SK-N-SH (cell line): ENCODE results near the gene OPRM1. TPM values are rescaled to one million over a fixed set of nuclear protein-coding genes. Genes with fewer than 3 reads are reported as not detected.

Source experiments
- CTCF ChIA-PET: fragments of 300-600, 350-600 bp; formaldehyde crosslinking; extraction: SDS; loops from one replicate; lab custom pipeline; 2021; lab: Yijun Ruan, JAX
- POLR2A ChIA-PET: fragments of 350-600 bp; sonication (Branson Sonifier 250); formaldehyde crosslinking; extraction: SDS; loops from one replicate; lab custom pipeline; 2020; ENCODE audit warnings: antibody characterized with exemption, inconsistent platforms; lab: Yijun Ruan, JAX
- DNase-seq: peaks from one replicate; pipeline ENCODE4 v3.0.0; 2012
- H2AFZ ChIP-seq: fragments of 200-600 bp; sonication (generic); 2 replicates; pipeline ENCODE4 v1.8.1; 2016; ENCODE audit warnings: antibody characterized with exemption, mild to moderate bottlenecking, low read depth
- H3F3A ChIP-seq: fragments of 200-600 bp; sonication (generic); replicated peaks from 2 replicates; pipeline ENCODE3; 2016; ENCODE audit warnings: antibody characterized with exemption, mild to moderate bottlenecking; ENCODE audit not compliant: insufficient read depth
- H3K27ac ChIP-seq, 2 experiments: fragments of 200-500 bp in 1 of 2; fragments of 200-600 bp in 1 of 2; sonication (Bioruptor generic) in 1 of 2; sonication (generic), shearing (Covaris generic) in 1 of 2; 2 replicates each; pipeline versions ENCODE4 v1.5.1 to v1.6.1; 2014 to 2016; ENCODE audit warnings: low read depth in 2 of 2, inconsistent platforms in 1 of 2, low read length in 1 of 2, mild to moderate bottlenecking in 1 of 2, mixed read lengths in 1 of 2
- H3K27me3 ChIP-seq: fragments of 200-600 bp; sonication (generic), shearing (Covaris generic); 2 replicates; pipeline ENCODE4 v1.6.1; 2016; ENCODE audit warnings: mixed run types; ENCODE audit not compliant: insufficient read depth
- H3K36me3 ChIP-seq, 2 experiments: fragments of 200-500 bp in 1 of 2; fragments of 200-600 bp in 1 of 2; sonication (Bioruptor generic) in 1 of 2; sonication (generic) in 1 of 2; replicated peaks in 1 of 2; 2 replicates each; pipeline versions ENCODE3 to v1.5.1; 2014 to 2016; ENCODE audit warnings: low read length in 1 of 2, mild to moderate bottlenecking in 1 of 2; ENCODE audit not compliant: insufficient read depth in 2 of 2, control insufficient read depth in 1 of 2
- H3K4me1 ChIP-seq, 2 experiments: fragments of 200-500 bp in 1 of 2; fragments of 200-600 bp in 1 of 2; sonication (Bioruptor generic) in 1 of 2; sonication (generic), shearing (Covaris generic) in 1 of 2; 2 replicates each; pipeline versions ENCODE4 v1.5.1 to v1.6.1; 2014 to 2016; ENCODE audit warnings: low read depth in 1 of 2, low read length in 1 of 2, mixed run types in 1 of 2; ENCODE audit not compliant: insufficient read depth in 2 of 2, control insufficient read depth in 1 of 2
- H3K4me2 ChIP-seq: fragments of 200-600 bp; sonication (generic), shearing (Covaris generic); 2 replicates; pipeline ENCODE4 v1.6.1; 2017; ENCODE audit warnings: mixed run types
- H3K4me3 ChIP-seq, 2 experiments: fragments of 200-500 bp in 1 of 2; fragments of 200-600 bp in 1 of 2; sonication (Bioruptor generic) in 1 of 2; sonication (generic), shearing (Covaris generic) in 1 of 2; 2 replicates each; pipeline versions ENCODE4 v1.5.1 to v1.8.1; 2014 to 2016; ENCODE audit warnings: low read depth in 2 of 2, inconsistent platforms in 1 of 2, low read length in 1 of 2, mild to moderate bottlenecking in 1 of 2, mixed read lengths in 1 of 2, moderate library complexity in 1 of 2
- H3K79me2 ChIP-seq: fragments of 200-600 bp; sonication (generic); 2 replicates; pipeline ENCODE4 v1.8.1; 2017; ENCODE audit warnings: mild to moderate bottlenecking; ENCODE audit not compliant: insufficient read depth
- H3K9ac ChIP-seq: fragments of 200-600 bp; sonication (generic); 2 replicates; pipeline ENCODE4 v1.6.1; 2017; ENCODE audit warnings: mixed run types
- H3K9me2 ChIP-seq: fragments of 200-600 bp; sonication (generic); 2 replicates; pipeline ENCODE4 v1.6.1; 2017; ENCODE audit warnings: mixed run types
- H3K9me3 ChIP-seq: fragments of 200-600 bp; sonication (generic); 2 replicates; pipeline ENCODE4 v1.6.1; 2017; ENCODE audit warnings: mixed run types, mild to moderate bottlenecking, moderate library complexity
- H4K20me1 ChIP-seq: fragments of 200-600 bp; sonication (generic); 2 replicates; pipeline ENCODE4 v1.6.1; 2017; ENCODE audit warnings: mild to moderate bottlenecking, mixed run types; ENCODE audit not compliant: insufficient read depth
- CHD2 ChIP-seq: fragments of 150-350 bp; IDR thresholded peaks from 2 replicates; pipeline ENCODE4 v1.6.1; 2018; ENCODE audit warnings: low read length; ENCODE audit not compliant: partially characterized antibody
- ELF1 ChIP-seq: IDR thresholded peaks from 2 replicates; pipeline ENCODE4 v1.4.0; 2012
- EZH2phosphoT487 ChIP-seq: fragments of 200-600 bp; sonication (generic); IDR thresholded peaks from 2 replicates; pipeline ENCODE4 v1.6.1; 2017; ENCODE audit warnings: low read depth, mixed run types, mild to moderate bottlenecking, antibody characterized with exemption, moderate library complexity, borderline replicate concordance
- FOSL2 ChIP-seq: IDR thresholded peaks from 2 replicates; pipeline ENCODE4 v1.4.0; 2012; ENCODE audit warnings: low read depth, mild to moderate bottlenecking, moderate library complexity, borderline replicate concordance
- FOXJ3 ChIP-seq: sonication (generic); formaldehyde crosslinking; IDR thresholded peaks from 2 replicates; pipeline ENCODE4 v1.5.1; 2020; ENCODE audit warnings: mild to moderate bottlenecking, missing genetic modification reagents
- GABPA ChIP-seq: IDR thresholded peaks from 2 replicates; pipeline ENCODE4 v1.4.0; 2012; ENCODE audit warnings: low read depth, mild to moderate bottlenecking
- GATA2 ChIP-seq: sonication (generic); formaldehyde crosslinking; IDR thresholded peaks from 2 replicates; pipeline ENCODE4 v1.5.0; 2020; ENCODE audit warnings: mild to moderate bottlenecking, missing genetic modification reagents
- MXI1 ChIP-seq: IDR thresholded peaks from 2 replicates; pipeline ENCODE4 v1.6.1; 2012; ENCODE audit warnings: mild to moderate bottlenecking, low read depth, low read length, improper control_type of control experiment
- NFIC ChIP-seq: IDR thresholded peaks from 2 replicates; pipeline ENCODE4 v1.4.0; 2012; ENCODE audit warnings: borderline replicate concordance
- PBX3 ChIP-seq: IDR thresholded peaks from 2 replicates; pipeline ENCODE4; 2012
- POLR2AphosphoS5 ChIP-seq: IDR thresholded peaks from 2 replicates; pipeline ENCODE4 v1.6.1; 2012; ENCODE audit warnings: low read depth, low read length
- RFX5 ChIP-seq: IDR thresholded peaks from 2 replicates; pipeline ENCODE4 v1.6.1; 2012; ENCODE audit warnings: mild to moderate bottlenecking, improper control_type of control experiment, low read length
- RXRA ChIP-seq: IDR thresholded peaks from 2 replicates; pipeline ENCODE4 v1.4.0; 2012; ENCODE audit warnings: low read depth, mild to moderate bottlenecking, borderline replicate concordance
- SIN3A ChIP-seq: IDR thresholded peaks from 2 replicates; pipeline ENCODE4 v1.6.1; 2012; ENCODE audit warnings: low read depth, mild to moderate bottlenecking, low read length, moderate library complexity, borderline replicate concordance
- SMC3 ChIP-seq: IDR thresholded peaks from 2 replicates; pipeline ENCODE4 v1.6.1; 2012; ENCODE audit warnings: low read depth, low read length, improper control_type of control experiment
- TAF1 ChIP-seq: IDR thresholded peaks from 2 replicates; pipeline ENCODE4 v1.6.1; 2012; ENCODE audit warnings: low read depth, mild to moderate bottlenecking, low read length, moderate library complexity, borderline replicate concordance
- TCF12 ChIP-seq: IDR thresholded peaks from 2 replicates; pipeline ENCODE4 v1.4.0; 2012
- WGBS: methylation state at CpG from one replicate; pipeline ENCODE4 v1.1.6; 2017; ENCODE audit warnings: low lambda C conversion rate; 5-methylcytosine and 5-hydroxymethylcytosine counted together
- polyA plus RNA-seq, 3 experiments: library from polyadenylated mRNA; depleted of rRNA; stranded (reverse); fragments of >200 nt; gene quantifications; 2 replicates each; pipeline ENCODE4 v1.2.3, GENCODE V29; 2012
- TF ChIP-seq, protein P1 (sequence below): fragments of 150-350 bp; IDR thresholded peaks from 2 replicates; pipeline ENCODE4 v1.6.1; 2016; ENCODE audit warnings: mild to moderate bottlenecking, low read depth, low read length
- TF ChIP-seq, protein P2 (sequence below): IDR thresholded peaks from 2 replicates; pipeline ENCODE4 v1.6.1; 2012; ENCODE audit warnings: mild to moderate bottlenecking, low read depth, low read length, moderate library complexity
- TF ChIP-seq, protein P3 (sequence below): IDR thresholded peaks from 2 replicates; pipeline ENCODE4 v1.4.0; 2012; ENCODE audit warnings: low read depth

OPRM1 gene
- polyA plus RNA-seq, 1 of the 3 experiments (the other 2 are of a cell fraction) = 0.15 TPM

- Histone ChIP-seq H3K9me2 (no peaks in the 10 kb centered on the region), H3K79me2 (no peaks in the 10 kb centered on the region), H4K20me1 (no peaks in the 10 kb centered on the region), H2AFZ (no peak overlapping the region), H3K9me3 (no peaks in the 10 kb centered on the region), H3K27ac (no peak overlapping the region), H3F3A (no peaks in the 10 kb centered on the region), H3K4me3 (no peak overlapping the region), H3K4me1 (no peaks in the 10 kb centered on the region), H3K9ac (no peak overlapping the region), H3K27me3 (no peaks in the 10 kb centered on the region), H3K4me2 (no peak overlapping the region), H3K36me3 (no peaks in the 10 kb centered on the region)
- WGBS = 43% methylated on average over 5 of the region's 5 CpGs
- DNase-seq = no peak
- ChIA-PET POLR2A (no interaction called here), CTCF (interaction anchor here (0.6 to 1.0 kb wide), 2 partner anchors 10 to 39 kb away, joined by 3 read pairs; no protein-coding TSS in a partner anchor)
- TF ChIP-seq SIN3A = no peak
- TF ChIP-seq EZH2phosphoT487 = no peak
- TF ChIP-seq NFIC = no peak
- TF ChIP-seq CHD2 = no peak
- TF ChIP-seq SMC3 = no peak
- TF ChIP-seq FOXJ3 = no peak
- TF ChIP-seq, protein P1, sequence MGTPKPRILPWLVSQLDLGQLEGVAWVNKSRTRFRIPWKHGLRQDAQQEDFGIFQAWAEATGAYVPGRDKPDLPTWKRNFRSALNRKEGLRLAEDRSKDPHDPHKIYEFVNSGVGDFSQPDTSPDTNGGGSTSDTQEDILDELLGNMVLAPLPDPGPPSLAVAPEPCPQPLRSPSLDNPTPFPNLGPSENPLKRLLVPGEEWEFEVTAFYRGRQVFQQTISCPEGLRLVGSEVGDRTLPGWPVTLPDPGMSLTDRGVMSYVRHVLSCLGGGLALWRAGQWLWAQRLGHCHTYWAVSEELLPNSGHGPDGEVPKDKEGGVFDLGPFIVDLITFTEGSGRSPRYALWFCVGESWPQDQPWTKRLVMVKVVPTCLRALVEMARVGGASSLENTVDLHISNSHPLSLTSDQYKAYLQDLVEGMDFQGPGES = no peak
- no peak for TF ChIP-seq GATA2 (CRISPR knock-in tag)
- TF ChIP-seq TCF12 = no peak
- TF ChIP-seq MXI1 = no peak
These were observed 36.1 kb upstream of the OPRM1 start for GRCh38 chr6:154002894-154003293.

GRCh38 chr6:154010371-154010770, 28.7 kb upstream of the OPRM1 start:
- Histone ChIP-seq H3K4me1 (no peaks in the 10 kb centered on the region; a peak in 1 of 4 replicates), H2AFZ (no peak overlapping the region), H3K79me2 (no peaks in the 10 kb centered on the region), H3K27me3 (no peaks in the 10 kb centered on the region), H3K36me3 (no peaks in the 10 kb centered on the region), H3K4me3 (no peak overlapping the region), H3K9ac (no peak overlapping the region), H3K27ac (no peak overlapping the region), H3F3A (no peaks in the 10 kb centered on the region), H3K9me2 (no peaks in the 10 kb centered on the region), H3K4me2 (no peak overlapping the region), H4K20me1 (no peaks in the 10 kb centered on the region), H3K9me3 (no peaks in the 10 kb centered on the region)
- 100% methylated on average over 1 of the region's 1 CpG for WGBS
- ChIA-PET CTCF (no interaction called here), POLR2A (no interaction called here)
- TF ChIP-seq CHD2 (no peak), NFIC (no peak), RFX5 (no peak), GABPA (no peak), ELF1 (no peak), FOSL2 (no peak), POLR2AphosphoS5 (no peak), MXI1 (no peak), RXRA (no peak), PBX3 (no peak), TAF1 (no peak)
- TF ChIP-seq, protein P2, sequence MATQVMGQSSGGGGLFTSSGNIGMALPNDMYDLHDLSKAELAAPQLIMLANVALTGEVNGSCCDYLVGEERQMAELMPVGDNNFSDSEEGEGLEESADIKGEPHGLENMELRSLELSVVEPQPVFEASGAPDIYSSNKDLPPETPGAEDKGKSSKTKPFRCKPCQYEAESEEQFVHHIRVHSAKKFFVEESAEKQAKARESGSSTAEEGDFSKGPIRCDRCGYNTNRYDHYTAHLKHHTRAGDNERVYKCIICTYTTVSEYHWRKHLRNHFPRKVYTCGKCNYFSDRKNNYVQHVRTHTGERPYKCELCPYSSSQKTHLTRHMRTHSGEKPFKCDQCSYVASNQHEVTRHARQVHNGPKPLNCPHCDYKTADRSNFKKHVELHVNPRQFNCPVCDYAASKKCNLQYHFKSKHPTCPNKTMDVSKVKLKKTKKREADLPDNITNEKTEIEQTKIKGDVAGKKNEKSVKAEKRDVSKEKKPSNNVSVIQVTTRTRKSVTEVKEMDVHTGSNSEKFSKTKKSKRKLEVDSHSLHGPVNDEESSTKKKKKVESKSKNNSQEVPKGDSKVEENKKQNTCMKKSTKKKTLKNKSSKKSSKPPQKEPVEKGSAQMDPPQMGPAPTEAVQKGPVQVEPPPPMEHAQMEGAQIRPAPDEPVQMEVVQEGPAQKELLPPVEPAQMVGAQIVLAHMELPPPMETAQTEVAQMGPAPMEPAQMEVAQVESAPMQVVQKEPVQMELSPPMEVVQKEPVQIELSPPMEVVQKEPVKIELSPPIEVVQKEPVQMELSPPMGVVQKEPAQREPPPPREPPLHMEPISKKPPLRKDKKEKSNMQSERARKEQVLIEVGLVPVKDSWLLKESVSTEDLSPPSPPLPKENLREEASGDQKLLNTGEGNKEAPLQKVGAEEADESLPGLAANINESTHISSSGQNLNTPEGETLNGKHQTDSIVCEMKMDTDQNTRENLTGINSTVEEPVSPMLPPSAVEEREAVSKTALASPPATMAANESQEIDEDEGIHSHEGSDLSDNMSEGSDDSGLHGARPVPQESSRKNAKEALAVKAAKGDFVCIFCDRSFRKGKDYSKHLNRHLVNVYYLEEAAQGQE = no peak
- TF ChIP-seq, protein P3, sequence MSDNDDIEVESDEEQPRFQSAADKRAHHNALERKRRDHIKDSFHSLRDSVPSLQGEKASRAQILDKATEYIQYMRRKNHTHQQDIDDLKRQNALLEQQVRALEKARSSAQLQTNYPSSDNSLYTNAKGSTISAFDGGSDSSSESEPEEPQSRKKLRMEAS = no peak
- no peak for DNase-seq
